Ascending aorta (tissue), 2 donors: Measurements from ENCODE around the gene EPHX1. TPM values are rescaled to one million over a fixed set of nuclear protein-coding genes. Genes with fewer than 3 reads are reported as not detected.

Experiments used
- DNase-seq, 2 donors: peaks; one replicate each; pipeline ENCODE4 v3.0.0-alpha.2; 2019; ENCODE audit warnings: low spot score in 2 of 2
- H3K27ac ChIP-seq, 2 donors: fragments of 200-600 bp; sonication (generic); one replicate each; pipeline ENCODE4 v1.5.1; 2016 to 2017; ENCODE audit warnings: mild to moderate bottlenecking in 1 of 2
- H3K27me3 ChIP-seq: fragments of 200-600 bp; sonication (generic); one replicate; pipeline ENCODE4 v1.5.1; 2017
- H3K36me3 ChIP-seq, 2 donors: fragments of 200-600 bp; sonication (generic); one replicate each; pipeline ENCODE4 v1.5.1; 2016
- H3K4me1 ChIP-seq, 2 donors: fragments of 200-600 bp; sonication (generic); one replicate each; pipeline ENCODE4 v1.5.1; 2016 to 2017; ENCODE audit warnings: mild to moderate bottlenecking in 1 of 2
- H3K4me3 ChIP-seq, 2 donors: fragments of 200-600 bp; sonication (generic); one replicate each; pipeline ENCODE4 v1.5.1; 2016 to 2017; ENCODE audit warnings: mild to moderate bottlenecking in 1 of 2
- H3K9me3 ChIP-seq, 2 donors: fragments of 200-600 bp; sonication (generic); one replicate each; pipeline ENCODE4 v1.5.1; 2016
- intact Hi-C: fragments of 100-400 bp; cut with DNase I; formaldehyde crosslinking; loops from one replicate; pipeline ENCODE4 v1.15.1; 2023
- total RNA-seq: library from RNA; depleted of rRNA; stranded (reverse); fragments of >200 nt; gene quantifications from one replicate; pipeline ENCODE4 v1.1.0, GENCODE V29; 2016
- TF ChIP-seq, protein P1 (sequence below), 3 experiments: fragments of 200-600 bp in 2 of 3; fragments of 450-650 bp in 1 of 3; sonication (generic) in 2 of 3; IDR thresholded peaks; one replicate each; pipeline ENCODE4 v1.5.1; 2016 to 2019; ENCODE audit warnings: antibody characterized with exemption in 3 of 3, mild to moderate bottlenecking in 1 of 3, moderate library complexity in 1 of 3

EPHX1 gene
- total RNA-seq, 1 donor from 2014 or later: 127 TPM

DNA sequence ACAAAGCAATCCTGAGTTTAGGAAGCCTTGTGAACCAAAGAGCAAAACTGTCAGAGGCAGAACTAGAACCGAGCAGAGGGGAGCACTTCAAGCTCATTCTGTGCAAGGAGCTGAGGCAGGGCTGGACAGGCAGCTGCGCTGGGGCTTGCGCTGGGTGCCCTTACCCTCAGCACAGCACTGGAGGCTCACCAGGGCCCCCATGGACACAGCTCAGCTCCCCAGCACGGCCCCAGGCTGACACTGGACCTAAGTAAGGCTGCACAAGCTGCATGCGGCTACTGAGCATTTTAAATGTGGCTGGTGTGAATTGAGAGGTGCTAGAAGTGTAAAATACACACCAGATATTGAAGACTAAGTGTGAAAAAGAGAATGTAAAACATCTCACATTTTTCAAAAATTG is 50.2 kb downstream of the EPHX1 start:
- H3K4me1 ChIP-seq: peaks cover 0 to 3% of the 10 kb centered on the region in 2 donors
- no peak overlapping the region for H3K27ac ChIP-seq
- intact Hi-C loops: no loop called here
- no peak for DNase-seq
- no peaks in the 10 kb centered on the region for H3K27me3 ChIP-seq
- H3K36me3 ChIP-seq: peaks cover 56 to 78% of the 10 kb centered on the region in 2 donors
- no peaks in the 10 kb centered on the region for H3K9me3 ChIP-seq
- no peak overlapping the region for H3K4me3 ChIP-seq
- TF ChIP-seq, protein P1, sequence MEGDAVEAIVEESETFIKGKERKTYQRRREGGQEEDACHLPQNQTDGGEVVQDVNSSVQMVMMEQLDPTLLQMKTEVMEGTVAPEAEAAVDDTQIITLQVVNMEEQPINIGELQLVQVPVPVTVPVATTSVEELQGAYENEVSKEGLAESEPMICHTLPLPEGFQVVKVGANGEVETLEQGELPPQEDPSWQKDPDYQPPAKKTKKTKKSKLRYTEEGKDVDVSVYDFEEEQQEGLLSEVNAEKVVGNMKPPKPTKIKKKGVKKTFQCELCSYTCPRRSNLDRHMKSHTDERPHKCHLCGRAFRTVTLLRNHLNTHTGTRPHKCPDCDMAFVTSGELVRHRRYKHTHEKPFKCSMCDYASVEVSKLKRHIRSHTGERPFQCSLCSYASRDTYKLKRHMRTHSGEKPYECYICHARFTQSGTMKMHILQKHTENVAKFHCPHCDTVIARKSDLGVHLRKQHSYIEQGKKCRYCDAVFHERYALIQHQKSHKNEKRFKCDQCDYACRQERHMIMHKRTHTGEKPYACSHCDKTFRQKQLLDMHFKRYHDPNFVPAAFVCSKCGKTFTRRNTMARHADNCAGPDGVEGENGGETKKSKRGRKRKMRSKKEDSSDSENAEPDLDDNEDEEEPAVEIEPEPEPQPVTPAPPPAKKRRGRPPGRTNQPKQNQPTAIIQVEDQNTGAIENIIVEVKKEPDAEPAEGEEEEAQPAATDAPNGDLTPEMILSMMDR (IDR thresholded peaks at IDR 0.05): no peak

DNA sequence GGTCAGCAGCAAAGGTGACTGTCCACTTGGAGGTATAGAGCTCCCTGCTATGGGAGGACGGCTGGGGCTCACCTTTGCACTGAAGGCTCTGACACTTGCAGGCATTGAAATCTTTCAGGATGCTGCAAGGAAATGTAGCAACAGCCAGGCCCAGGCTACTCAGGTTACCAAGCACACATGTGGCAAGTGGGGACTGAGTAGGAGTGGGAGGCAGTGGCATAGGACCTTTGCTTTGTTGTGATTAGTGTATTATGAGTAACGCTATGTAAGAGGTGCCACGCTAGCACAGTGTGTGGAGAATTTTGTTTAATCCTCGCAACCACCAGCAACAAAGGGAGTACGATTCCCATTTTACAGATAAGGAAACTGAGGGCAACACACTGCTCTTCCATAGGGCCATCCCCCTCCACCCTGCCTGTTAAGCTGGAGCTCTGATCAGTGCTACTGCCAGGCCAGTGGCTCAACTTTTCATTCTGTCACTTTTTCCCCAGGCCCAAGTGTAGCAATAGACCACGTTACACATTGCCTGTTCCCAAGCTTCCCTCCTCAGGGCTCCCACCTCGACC is 51.0 kb downstream of the EPHX1 start:
- H3K4me3 ChIP-seq: no peak overlapping the region
- no peak overlapping the region for H3K27ac ChIP-seq
- DNase-seq: no peak
- peaks cover 0 to 3% of the 10 kb centered on the region in 2 donors for H3K4me1 ChIP-seq
- H3K36me3 ChIP-seq: peaks cover 58 to 80% of the 10 kb centered on the region in 2 donors
- intact Hi-C loops: no loop called here
- no peaks in the 10 kb centered on the region for H3K9me3 ChIP-seq
- TF ChIP-seq, protein P1 (IDR thresholded peaks at IDR 0.05): no peak
- no peaks in the 10 kb centered on the region for H3K27me3 ChIP-seq

GRCh38 chr1:225861834-225862580 is 52.1 kb downstream of the EPHX1 start:
- Histone ChIP-seq H3K4me1 (peaks cover 0 to 3% of the 10 kb centered on the region in 2 donors), H3K4me3 (no peak overlapping the region), H3K36me3 (peaks cover 50 to 79% of the 10 kb centered on the region in 2 donors), H3K27me3 (no peaks in the 10 kb centered on the region), H3K27ac (peak overlapping the region; percentile 11 to 66), H3K9me3 (no peaks in the 10 kb centered on the region)
- TF ChIP-seq, protein P1 (IDR thresholded peaks at IDR 0.05): no peak
- intact Hi-C loops: no loop called here
- no peak for DNase-seq

- intact Hi-C loops: no loop called here
- TF ChIP-seq, protein P1 (IDR thresholded peaks at IDR 0.05): no peak
- no peak for DNase-seq
- peaks cover 50 to 79% of the 10 kb centered on the region in 2 donors for H3K36me3 ChIP-seq
- H3K27me3 ChIP-seq: no peaks in the 10 kb centered on the region
- H3K4me1 ChIP-seq: peaks cover 0 to 3% of the 10 kb centered on the region in 2 donors
- no peak overlapping the region for H3K4me3 ChIP-seq
- peak overlapping the region; percentile 55 to 66 for H3K27ac ChIP-seq
- no peaks in the 10 kb centered on the region for H3K9me3 ChIP-seq
Observed at GRCh38 chr1:225862581-225862950, 52.6 kb downstream of the EPHX1 start.

GRCh38 chr1:225863167-225863566 is 53.2 kb downstream of the EPHX1 start:
- H3K9me3 ChIP-seq: no peaks in the 10 kb centered on the region
- peaks cover 0 to 3% of the 10 kb centered on the region in 2 donors for H3K4me1 ChIP-seq
- H3K27ac ChIP-seq: peak overlapping the region; percentile 55 to 66
- H3K36me3 ChIP-seq: peaks cover 53 to 81% of the 10 kb centered on the region in 2 donors
- no peaks in the 10 kb centered on the region for H3K27me3 ChIP-seq
- TF ChIP-seq, protein P1 (IDR thresholded peaks at IDR 0.05): no peak
- H3K4me3 ChIP-seq: no peak overlapping the region
- DNase-seq: no peak
- intact Hi-C loops: no loop called here
